Panc1 (cell line): ENCODE data around the gene SLC35F1. TPM values are rescaled to one million over a fixed set of nuclear protein-coding genes. Genes with fewer than 3 reads are reported as not detected.
"Not testable (repeated sequence)": the region's sequence is repeated elsewhere in the genome, so short reads cannot be mapped to it uniquely, and the experiment has no call there.

Experiments used
- ATAC-seq: fragments of 200-7000 bp; cut with Tn5 transposase; 2 replicates; pipeline ENCODE4 v1.9.1; 2020; ENCODE audit warnings: mild to moderate bottlenecking, moderate library complexity
- BruUV-seq: library from RNA; stranded (reverse); fragments of 400-500 nt; replicated peaks from 2 replicates; lab custom pipeline; 2021; lab: Mats Ljungman, UMichigan
- CTCF ChIA-PET: fragments of 300-600 bp; sonication (Branson Sonifier 250); formaldehyde crosslinking; loops from one replicate; lab custom pipeline; 2022; ENCODE audit warnings: antibody characterized with exemption; lab: Charles Lee
- POLR2A ChIA-PET: fragments of 300-600 bp; sonication (Branson Sonifier 250); formaldehyde crosslinking; loops from one replicate; lab custom pipeline; 2022; ENCODE audit warnings: antibody characterized with exemption; lab: Charles Lee
- DNase-seq: peaks from one replicate; pipeline ENCODE4 v3.0.0-alpha.2; 2010; ENCODE audit warnings: low read depth, low spot score
- H3K27ac ChIP-seq: 2 replicates; pipeline ENCODE4 v1.5.1; 2011; ENCODE audit warnings: mild to moderate bottlenecking, low read length, inconsistent platforms
- H3K27me3 ChIP-seq: fragments of 200-500 bp; sonication (Bioruptor generic); 2 replicates; pipeline ENCODE4 v1.6.0; 2014; ENCODE audit warnings: low read length, inconsistent platforms; ENCODE audit not compliant: control insufficient read depth, insufficient read depth
- H3K36me3 ChIP-seq: fragments of 200-500 bp; sonication (Bioruptor generic); 2 replicates; pipeline ENCODE4 v1.5.1; 2014; ENCODE audit warnings: inconsistent platforms, mild to moderate bottlenecking, low read length, moderate library complexity; ENCODE audit not compliant: control insufficient read depth, insufficient read depth
- H3K4me1 ChIP-seq: 2 replicates; pipeline ENCODE4 v1.5.1; 2011; ENCODE audit warnings: inconsistent platforms, mild to moderate bottlenecking, low read length, moderate library complexity; ENCODE audit not compliant: control insufficient read depth, insufficient read depth
- H3K4me3 ChIP-seq, 2 experiments: 2 replicates each; pipeline ENCODE4 v1.5.1; 2011 to 2012; ENCODE audit warnings: low read depth in 2 of 2, low read length in 2 of 2, mild to moderate bottlenecking in 2 of 2, inconsistent platforms in 1 of 2, moderate library complexity in 1 of 2
- H3K9me3 ChIP-seq: fragments of 200-500 bp; sonication (Bioruptor generic); 2 replicates; pipeline ENCODE4 v1.5.1; 2014; ENCODE audit warnings: low read depth, mild to moderate bottlenecking, inconsistent platforms, low read length, moderate library complexity; ENCODE audit not compliant: control insufficient read depth, insufficient read depth
- POLR2AphosphoS5 ChIP-seq: IDR thresholded peaks from 2 replicates; pipeline ENCODE4 v1.6.1; 2012; ENCODE audit warnings: mild to moderate bottlenecking, low read depth, low read length, moderate library complexity
- SIN3A ChIP-seq: IDR thresholded peaks from 2 replicates; pipeline ENCODE4 v1.6.1; 2012; ENCODE audit warnings: low read depth, mild to moderate bottlenecking, low read length, moderate library complexity, borderline replicate concordance; ENCODE audit not compliant: insufficient read depth
- TCF7L2 ChIP-seq: IDR thresholded peaks from 2 replicates; pipeline ENCODE4 v1.6.1; 2011; ENCODE audit warnings: mild to moderate bottlenecking, low read depth, low read length, inconsistent platforms
- in situ Hi-C: cut with HindIII; loops from 2 replicates; pipeline ENCODE4 v1.10.0; 2016; ENCODE audit warnings: low sequenced_read_pairs, low pct_unique_long_range_greater_than_20kb
- intact Hi-C: fragments of 100-400 bp; cut with micrococcal nuclease; formaldehyde crosslinking; loops from one replicate; pipeline ENCODE4 v1.10.0; 2022; ENCODE audit not compliant: unreplicated experiment
- total RNA-seq: library from RNA; stranded (reverse); gene quantifications from one replicate; pipeline ENCODE4 v1.2.1, GENCODE V29; 2021; ENCODE audit not compliant: unreplicated experiment
- TF ChIP-seq, protein P1 (sequence below), 2 experiments: IDR thresholded peaks; 2 replicates each; pipeline ENCODE4 v1.6.1; 2011 to 2012; ENCODE audit warnings: low read depth in 2 of 2, control low read depth in 1 of 2, low read length in 1 of 2, mild to moderate bottlenecking in 1 of 2, moderate library complexity in 1 of 2; ENCODE audit not compliant: insufficient read depth in 1 of 2
- TF ChIP-seq, protein P2 (sequence below): fragments of 450-650 bp; IDR thresholded peaks from 2 replicates; pipeline ENCODE4 v1.5.1; 2017; ENCODE audit warnings: mild to moderate bottlenecking

Gene SLC35F1
- total RNA-seq, 1 experiment from 2014 or later = not detected

DNA sequence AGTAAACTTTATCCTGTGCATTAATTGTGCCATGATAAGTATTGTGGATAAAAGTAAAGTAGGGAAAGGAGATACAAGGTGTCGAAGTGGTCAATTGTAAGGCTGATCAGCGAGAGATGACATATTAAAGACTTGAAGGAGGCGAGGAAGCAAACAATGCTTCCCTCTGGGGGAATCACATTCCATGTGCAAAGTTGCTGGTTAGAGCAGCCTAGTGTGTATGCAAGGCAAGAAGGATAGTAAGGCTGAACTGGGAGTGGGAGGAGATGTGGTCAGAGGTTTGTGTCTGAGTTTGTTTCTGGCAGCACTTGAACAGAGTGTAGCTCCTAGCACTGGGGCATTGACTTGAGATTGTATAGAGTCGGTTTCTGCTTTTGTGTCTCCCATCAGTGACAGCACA is 122.9 kb downstream of the SLC35F1 start:
- Histone ChIP-seq H3K27ac (no peak overlapping the region), H3K36me3 (no peaks in the 10 kb centered on the region), H3K9me3 (no peaks in the 10 kb centered on the region), H3K4me3 (no peak overlapping the region), H3K27me3 (no peaks in the 10 kb centered on the region), H3K4me1 (no peaks in the 10 kb centered on the region)
- no TSS peak for BruUV-seq
- intact Hi-C loops (no loop called here), in situ Hi-C loops (no loop called here)
- DNase-seq (no peak), ATAC-seq (no peak)
- ChIA-PET POLR2A (no interaction called here), CTCF (no interaction called here)
- no peak for TF ChIP-seq TCF7L2
- TF ChIP-seq, protein P1, sequence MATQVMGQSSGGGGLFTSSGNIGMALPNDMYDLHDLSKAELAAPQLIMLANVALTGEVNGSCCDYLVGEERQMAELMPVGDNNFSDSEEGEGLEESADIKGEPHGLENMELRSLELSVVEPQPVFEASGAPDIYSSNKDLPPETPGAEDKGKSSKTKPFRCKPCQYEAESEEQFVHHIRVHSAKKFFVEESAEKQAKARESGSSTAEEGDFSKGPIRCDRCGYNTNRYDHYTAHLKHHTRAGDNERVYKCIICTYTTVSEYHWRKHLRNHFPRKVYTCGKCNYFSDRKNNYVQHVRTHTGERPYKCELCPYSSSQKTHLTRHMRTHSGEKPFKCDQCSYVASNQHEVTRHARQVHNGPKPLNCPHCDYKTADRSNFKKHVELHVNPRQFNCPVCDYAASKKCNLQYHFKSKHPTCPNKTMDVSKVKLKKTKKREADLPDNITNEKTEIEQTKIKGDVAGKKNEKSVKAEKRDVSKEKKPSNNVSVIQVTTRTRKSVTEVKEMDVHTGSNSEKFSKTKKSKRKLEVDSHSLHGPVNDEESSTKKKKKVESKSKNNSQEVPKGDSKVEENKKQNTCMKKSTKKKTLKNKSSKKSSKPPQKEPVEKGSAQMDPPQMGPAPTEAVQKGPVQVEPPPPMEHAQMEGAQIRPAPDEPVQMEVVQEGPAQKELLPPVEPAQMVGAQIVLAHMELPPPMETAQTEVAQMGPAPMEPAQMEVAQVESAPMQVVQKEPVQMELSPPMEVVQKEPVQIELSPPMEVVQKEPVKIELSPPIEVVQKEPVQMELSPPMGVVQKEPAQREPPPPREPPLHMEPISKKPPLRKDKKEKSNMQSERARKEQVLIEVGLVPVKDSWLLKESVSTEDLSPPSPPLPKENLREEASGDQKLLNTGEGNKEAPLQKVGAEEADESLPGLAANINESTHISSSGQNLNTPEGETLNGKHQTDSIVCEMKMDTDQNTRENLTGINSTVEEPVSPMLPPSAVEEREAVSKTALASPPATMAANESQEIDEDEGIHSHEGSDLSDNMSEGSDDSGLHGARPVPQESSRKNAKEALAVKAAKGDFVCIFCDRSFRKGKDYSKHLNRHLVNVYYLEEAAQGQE (IDR thresholded peaks at IDR 0.05; ENCODE audit: insufficient read depth in 1 of 2, low read depth in 2 of 2, low read length in 1 of 2) = no peak
- TF ChIP-seq POLR2AphosphoS5 = no peak
- TF ChIP-seq, protein P2, sequence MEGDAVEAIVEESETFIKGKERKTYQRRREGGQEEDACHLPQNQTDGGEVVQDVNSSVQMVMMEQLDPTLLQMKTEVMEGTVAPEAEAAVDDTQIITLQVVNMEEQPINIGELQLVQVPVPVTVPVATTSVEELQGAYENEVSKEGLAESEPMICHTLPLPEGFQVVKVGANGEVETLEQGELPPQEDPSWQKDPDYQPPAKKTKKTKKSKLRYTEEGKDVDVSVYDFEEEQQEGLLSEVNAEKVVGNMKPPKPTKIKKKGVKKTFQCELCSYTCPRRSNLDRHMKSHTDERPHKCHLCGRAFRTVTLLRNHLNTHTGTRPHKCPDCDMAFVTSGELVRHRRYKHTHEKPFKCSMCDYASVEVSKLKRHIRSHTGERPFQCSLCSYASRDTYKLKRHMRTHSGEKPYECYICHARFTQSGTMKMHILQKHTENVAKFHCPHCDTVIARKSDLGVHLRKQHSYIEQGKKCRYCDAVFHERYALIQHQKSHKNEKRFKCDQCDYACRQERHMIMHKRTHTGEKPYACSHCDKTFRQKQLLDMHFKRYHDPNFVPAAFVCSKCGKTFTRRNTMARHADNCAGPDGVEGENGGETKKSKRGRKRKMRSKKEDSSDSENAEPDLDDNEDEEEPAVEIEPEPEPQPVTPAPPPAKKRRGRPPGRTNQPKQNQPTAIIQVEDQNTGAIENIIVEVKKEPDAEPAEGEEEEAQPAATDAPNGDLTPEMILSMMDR = no peak
- no peak for TF ChIP-seq SIN3A

DNA sequence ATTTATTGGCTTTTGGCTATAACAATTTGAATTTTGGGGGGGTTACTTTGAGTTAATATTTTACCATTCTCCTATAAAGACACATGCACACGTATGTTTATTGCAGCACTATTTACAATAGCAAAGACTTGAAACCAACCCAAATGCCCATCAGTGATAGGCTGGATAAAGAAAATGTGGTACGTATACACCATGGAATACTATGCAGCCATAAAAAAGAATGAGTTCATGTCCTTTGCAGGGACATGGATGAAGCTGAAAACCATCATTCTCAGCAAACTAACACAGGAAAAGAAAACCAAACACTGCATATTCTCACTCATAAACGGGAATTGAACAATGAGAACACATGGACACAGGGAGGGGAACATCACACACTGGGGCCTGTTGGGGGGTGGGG is 130.4 kb downstream of the SLC35F1 start:
- H3K9me3 ChIP-seq, BruUV-seq, ATAC-seq, H3K36me3 ChIP-seq, H3K27ac ChIP-seq, H3K27me3 ChIP-seq, POLR2A ChIA-PET, H3K4me3 ChIP-seq, DNase-seq, CTCF ChIA-PET, H3K4me1 ChIP-seq, in situ Hi-C loops: not testable (repeated sequence)
- intact Hi-C loops = loop anchor here (5.0 kb wide), 1 partner anchor 725 kb away; no protein-coding TSS in a partner anchor

DNA sequence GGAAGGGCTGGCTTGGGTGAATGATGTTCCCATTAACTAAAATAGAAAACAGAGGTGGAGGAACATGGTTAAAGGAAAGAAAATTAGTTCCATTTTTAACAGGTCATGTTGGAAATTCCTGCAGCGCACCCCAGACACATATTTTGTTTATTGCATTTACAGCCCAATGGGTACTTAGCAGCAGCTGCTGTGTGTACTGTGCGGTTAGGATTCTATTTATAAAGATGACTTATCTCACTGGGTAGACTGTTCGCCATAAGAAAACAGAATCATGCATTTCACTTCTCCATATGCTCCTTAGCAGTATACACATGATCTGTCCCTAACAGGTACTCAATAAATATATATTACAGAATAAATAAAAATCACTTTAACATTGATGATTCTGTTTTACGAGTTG is 135.8 kb downstream of the SLC35F1 start:
- Histone ChIP-seq H3K27ac (no peak overlapping the region), H3K36me3 (no peaks in the 10 kb centered on the region), H3K4me3 (no peak overlapping the region), H3K27me3 (no peaks in the 10 kb centered on the region), H3K9me3 (no peaks in the 10 kb centered on the region), H3K4me1 (no peaks in the 10 kb centered on the region)
- DNase-seq (no peak), ATAC-seq (no peak)
- intact Hi-C loops (no loop called here), in situ Hi-C loops (no loop called here)
- BruUV-seq = no TSS peak
- ChIA-PET POLR2A (no interaction called here), CTCF (no interaction called here)
- TF ChIP-seq, protein P2 = no peak
- TF ChIP-seq SIN3A = no peak
- no peak for TF ChIP-seq TCF7L2
- TF ChIP-seq, protein P1 (IDR thresholded peaks at IDR 0.05; ENCODE audit: insufficient read depth in 1 of 2, low read depth in 2 of 2, low read length in 1 of 2) = no peak
- no peak for TF ChIP-seq POLR2AphosphoS5
